HepG2 (cell line): ENCODE measurements around the gene PLCB2. TPM values are rescaled to one million over a fixed set of nuclear protein-coding genes. Genes with fewer than 3 reads are reported as not detected.

ENCODE experiments used
- CHCHD3 ChIP-seq: sonication (generic); formaldehyde crosslinking; IDR thresholded peaks from 2 replicates; pipeline ENCODE4 v1.8.0; 2022; ENCODE audit warnings: mild to moderate bottlenecking, missing genetic modification reagents, moderate library complexity
- CHD4 ChIP-seq: fragments of 200-600 bp; sonication (generic); IDR thresholded peaks from 2 replicates; pipeline ENCODE4 v1.7.0; 2017; ENCODE audit warnings: mild to moderate bottlenecking, low read length, borderline replicate concordance
- HES4 ChIP-seq: sonication (generic); formaldehyde crosslinking; IDR thresholded peaks from 2 replicates; pipeline ENCODE4 v1.9.0; 2021; ENCODE audit warnings: mild to moderate bottlenecking, missing genetic modification reagents, borderline replicate concordance
- KAT2B ChIP-seq: fragments of 150-350 bp; IDR thresholded peaks from 2 replicates; pipeline ENCODE4 v1.6.1; 2014; ENCODE audit warnings: low read depth, low read length, borderline replicate concordance
- KLF15 ChIP-seq: sonication (generic); formaldehyde crosslinking; IDR thresholded peaks from 2 replicates; pipeline ENCODE4 v1.8.1; 2023; ENCODE audit warnings: borderline replicate concordance, mild to moderate bottlenecking, inconsistent platforms, missing genetic modification reagents, mixed read lengths
- KLF9 ChIP-seq: IDR thresholded peaks from 2 replicates; pipeline ENCODE4 v1.6.1; 2016; ENCODE audit warnings: low read depth
- MAZ ChIP-seq, 2 experiments: sonication (generic) in 1 of 2; formaldehyde crosslinking in 1 of 2; IDR thresholded peaks; 2 replicates each; pipeline versions ENCODE4 v1.5.0 to v1.6.1; 2012 to 2020; ENCODE audit warnings: low read depth in 2 of 2, mild to moderate bottlenecking in 2 of 2, borderline replicate concordance in 1 of 2, improper control_type of control experiment in 1 of 2, low read length in 1 of 2, missing genetic modification reagents in 1 of 2, moderate library complexity in 1 of 2
- NFE2L2 ChIP-seq: fragments of 150-350 bp; IDR thresholded peaks from 2 replicates; pipeline ENCODE4 v1.6.1; 2014; ENCODE audit warnings: low read length
- NR2F6 ChIP-seq, 2 experiments: IDR thresholded peaks; 2 replicates each; pipeline ENCODE4 v1.6.1; 2016; ENCODE audit warnings: antibody characterized with exemption in 1 of 2, mild to moderate bottlenecking in 1 of 2
- RELA ChIP-seq: sonication (generic); formaldehyde crosslinking; IDR thresholded peaks from 2 replicates; pipeline ENCODE4 v1.4.0; 2020; ENCODE audit warnings: missing genetic modification reagents
- REPIN1 ChIP-seq: sonication (generic); formaldehyde crosslinking; IDR thresholded peaks from 2 replicates; pipeline ENCODE4 v1.8.0; 2022; ENCODE audit warnings: missing genetic modification reagents, low read depth, mild to moderate bottlenecking, borderline replicate concordance
- REXO4 ChIP-seq: sonication (generic); formaldehyde crosslinking; IDR thresholded peaks from 2 replicates; pipeline ENCODE4 v1.8.0; 2022; ENCODE audit warnings: missing genetic modification reagents, mild to moderate bottlenecking, borderline replicate concordance
- SAP130 ChIP-seq: IDR thresholded peaks from 2 replicates; pipeline ENCODE4 v1.6.1; 2016; ENCODE audit warnings: low read depth
- SP5 ChIP-seq: IDR thresholded peaks from 2 replicates; pipeline ENCODE4 v1.6.1; 2016; ENCODE audit warnings: low read depth, borderline replicate concordance
- SRSF1 ChIP-seq: fragments of 200-400 bp; formaldehyde crosslinking; optimal IDR thresholded peaks from 2 replicates; pipeline ENCODE3; 2017; ENCODE audit warnings: mild to moderate bottlenecking, low read depth, low read length, moderate library complexity
- TEAD2 ChIP-seq: sonication (generic); formaldehyde crosslinking; IDR thresholded peaks from 2 replicates; pipeline ENCODE4 v1.9.0; 2021; ENCODE audit warnings: missing genetic modification reagents
- TP53 ChIP-seq: sonication (generic); formaldehyde crosslinking; conservative IDR thresholded peaks from 2 replicates; pipeline ENCODE4 v1.4.0; 2020; ENCODE audit warnings: missing genetic modification reagents
- ZBTB33 ChIP-seq: sonication (generic); formaldehyde crosslinking; IDR thresholded peaks from 2 replicates; pipeline ENCODE4 v1.4.0; 2020; ENCODE audit warnings: missing genetic modification reagents
- ZBTB38 ChIP-seq: sonication (generic); formaldehyde crosslinking; IDR thresholded peaks from 2 replicates; pipeline ENCODE4 v1.5.1; 2020; ENCODE audit warnings: mild to moderate bottlenecking, missing genetic modification reagents
- ZFP1 ChIP-seq: IDR thresholded peaks from 2 replicates; pipeline ENCODE4 v1.6.1; 2016
- ZFP37 ChIP-seq: sonication (generic); formaldehyde crosslinking; IDR thresholded peaks from 2 replicates; pipeline ENCODE4 v1.4.0; 2020; ENCODE audit warnings: missing genetic modification reagents, borderline replicate concordance
- ZMAT3 ChIP-seq: sonication (generic); formaldehyde crosslinking; conservative IDR thresholded peaks from 2 replicates; pipeline ENCODE4 v1.7.0; 2021; ENCODE audit warnings: missing genetic modification reagents
- ZNF12 ChIP-seq: sonication (generic); formaldehyde crosslinking; IDR thresholded peaks from 2 replicates; pipeline ENCODE4 v1.5.0; 2020; ENCODE audit warnings: missing genetic modification reagents
- ZNF136 ChIP-seq: sonication (generic); formaldehyde crosslinking; IDR thresholded peaks from 2 replicates; pipeline ENCODE4 v1.8.1; 2022; ENCODE audit warnings: low read depth, mild to moderate bottlenecking, moderate library complexity, missing genetic modification reagents
- ZNF180 ChIP-seq: sonication (generic); formaldehyde crosslinking; IDR thresholded peaks from 2 replicates; pipeline ENCODE4 v1.4.0; 2020; ENCODE audit warnings: low read depth, missing genetic modification reagents, borderline replicate concordance
- ZNF619 ChIP-seq: sonication (generic); formaldehyde crosslinking; IDR thresholded peaks from 2 replicates; pipeline ENCODE4 v1.4.0; 2020; ENCODE audit warnings: mild to moderate bottlenecking, missing genetic modification reagents
- ZNF652 ChIP-seq: IDR thresholded peaks from 2 replicates; pipeline ENCODE4 v1.6.1; 2016; ENCODE audit warnings: low read depth, borderline replicate concordance
- polyA plus RNA-seq, 8 experiments: library from polyadenylated mRNA; depleted of rRNA in 3 of 8; stranded (reverse) in 7 of 8; unstranded in 1 of 8; fragments of >200 nt; fragmentation: Illumina TruSeq in 4 of 8; extraction: Trizol in 4 of 8; gene quantifications; 2 replicates each; pipeline versions ENCODE4 v1.2.1 to v1.2.3, GENCODE V29; 2011 to 2016; ENCODE audit warnings: low read depth in 4 of 8, missing spikeins in 1 of 8, mixed read lengths in 1 of 8; ENCODE audit not compliant: insufficient read depth in 1 of 8
- total RNA-seq, 5 experiments: library from RNA; depleted of rRNA; stranded (reverse); fragments of >200 nt; fragmentation: Illumina TruSeq; extraction: Trizol; gene quantifications; 2 replicates each; pipeline ENCODE4 v1.2.3, GENCODE V29; 2016; ENCODE audit warnings: low read depth in 1 of 5
- TF ChIP-seq, protein P1 (sequence below): sonication (generic); formaldehyde crosslinking; IDR thresholded peaks from 2 replicates; pipeline ENCODE4 v1.5.1; 2020; ENCODE audit warnings: missing genetic modification reagents, mild to moderate bottlenecking, borderline replicate concordance

PLCB2 gene
- total and polyA plus RNA-seq, 2 of the 13 experiments (the other 11 are each of a cell fraction or from before 2014, with no cell fraction given), result 0.11 TPM; not detected in 1

GRCh38 chr15:40323239-40323952, 15.7 kb upstream of the PLCB2 start, which contains the start of gene INAFM2 (continued):
- TF ChIP-seq SP5 (CRISPR knock-in tag) (peak; percentile 83; the same call in 1 of the 2 replicates), KLF9 (CRISPR knock-in tag) (no peak), ZNF180 (CRISPR knock-in tag) (no peak), KAT2B (no peak), TEAD2 (CRISPR knock-in tag) (peak; percentile 73; the same call in 1 of the 2 replicates), TP53 (CRISPR knock-in tag) (no peak), NFE2L2 (no peak), REPIN1 (0 out of 2 replicates have a peak, but pooled peaks have one; percentile 28), SRSF1 (no peak), ZFP1 (CRISPR knock-in tag) (peak; percentile 51; the same call in 1 of the 2 replicates), KLF15 (CRISPR knock-in tag) (0 out of 2 replicates have a peak, but pooled peaks have one; percentile 50), RELA (CRISPR knock-in tag) (no peak), CHD4 (no peak), ZBTB38 (no peak), ZFP37 (CRISPR knock-in tag) (0 out of 2 replicates have a peak, but pooled peaks have one; percentile 70), NR2F6 (IDR thresholded peaks at IDR 0.05) (no peak), NR2F6 (CRISPR knock-in tag; IDR thresholded peaks at IDR 0.05) (no peak), SAP130 (CRISPR knock-in tag) (peak; percentile 95), MAZ (IDR thresholded peaks at IDR 0.05; ENCODE audit: borderline replicate concordance, low read depth, low read length) (peak; percentile 62; the same call in 1 of the 2 replicates), MAZ (CRISPR knock-in tag; IDR thresholded peaks at IDR 0.05; ENCODE audit: low read depth) (peak; percentile 80), ZNF619 (CRISPR knock-in tag) (0 out of 2 replicates have a peak, but pooled peaks have one; percentile 1), ZNF652 (CRISPR knock-in tag) (peak; percentile 77; the same call in 1 of the 2 replicates), ZNF136 (CRISPR knock-in tag) (no peak), ZNF12 (CRISPR knock-in tag) (no peak), REXO4 (CRISPR knock-in tag) (no peak), ZMAT3 (CRISPR knock-in tag) (no peak), ZBTB33 (CRISPR knock-in tag) (no peak), HES4 (CRISPR knock-in tag) (no peak), CHCHD3 (CRISPR knock-in tag) (no peak)
- TF ChIP-seq, protein P1, sequence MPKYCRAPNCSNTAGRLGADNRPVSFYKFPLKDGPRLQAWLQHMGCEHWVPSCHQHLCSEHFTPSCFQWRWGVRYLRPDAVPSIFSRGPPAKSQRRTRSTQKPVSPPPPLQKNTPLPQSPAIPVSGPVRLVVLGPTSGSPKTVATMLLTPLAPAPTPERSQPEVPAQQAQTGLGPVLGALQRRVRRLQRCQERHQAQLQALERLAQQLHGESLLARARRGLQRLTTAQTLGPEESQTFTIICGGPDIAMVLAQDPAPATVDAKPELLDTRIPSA (CRISPR knock-in tag), result no peak
